Measurements from ENCODE around the gene MAML2. TPM values are rescaled to one million over a fixed set of nuclear protein-coding genes. Genes with fewer than 3 reads are reported as not detected.

The MAML2 gene
- total and polyA plus RNA-seq, 2 of the 13 experiments (the other 11 are each of a cell fraction or from before 2014, with no cell fraction given): 2.3 to 25.9 TPM

DNA sequence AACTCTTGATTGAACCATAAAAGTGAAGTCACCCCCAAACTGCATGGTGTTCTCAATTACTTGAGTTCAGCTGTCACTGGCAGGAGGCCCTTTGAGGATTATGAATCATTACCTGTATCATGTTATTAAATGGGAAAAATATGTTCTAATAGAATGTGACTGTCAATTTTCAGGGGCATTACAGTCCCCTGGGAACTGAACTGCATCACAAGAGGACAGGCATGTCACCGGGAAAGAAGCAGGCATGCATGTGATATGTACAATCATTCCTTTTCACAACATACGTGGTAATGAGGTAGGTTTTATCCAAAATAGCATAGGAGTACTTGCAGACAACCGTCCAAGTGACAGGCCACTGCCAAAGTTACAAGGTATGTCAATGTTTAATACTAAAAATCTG lies 165.8 kb downstream of the MAML2 start (continued):
- TF ChIP-seq ZNF142 (CRISPR knock-in tag; IDR thresholded peaks at IDR 0.05) (no peak), ZNF747 (CRISPR knock-in tag; IDR thresholded peaks at IDR 0.05; ENCODE audit: borderline replicate concordance) (no peak), PHF5A (CRISPR knock-in tag; IDR thresholded peaks at IDR 0.05; ENCODE audit: low read depth, unreplicated experiment) (no peak), ZHX2 (IDR thresholded peaks at IDR 0.05; ENCODE audit: low read depth) (no peak), ZHX2 (CRISPR knock-in tag; IDR thresholded peaks at IDR 0.05; ENCODE audit: borderline replicate concordance) (no peak), ZNF441 (CRISPR knock-in tag; IDR thresholded peaks at IDR 0.05; ENCODE audit: borderline replicate concordance) (no peak), HMG20A (CRISPR knock-in tag; IDR thresholded peaks at IDR 0.05; ENCODE audit: borderline replicate concordance) (no peak), KAT2B (IDR thresholded peaks at IDR 0.05; ENCODE audit: borderline replicate concordance, low read depth, low read length) (no peak), HES4 (CRISPR knock-in tag; IDR thresholded peaks at IDR 0.05; ENCODE audit: borderline replicate concordance) (no peak), ZNF615 (CRISPR knock-in tag; IDR thresholded peaks at IDR 0.05; ENCODE audit: borderline replicate concordance) (no peak), POLR2G (IDR thresholded peaks at IDR 0.05; ENCODE audit: low read depth, low read length) (no peak), RBM39 (IDR thresholded peaks at IDR 0.05; ENCODE audit: low read depth, low read length, poor library complexity, severe bottlenecking) (no peak)
- TF ChIP-seq, protein P1, sequence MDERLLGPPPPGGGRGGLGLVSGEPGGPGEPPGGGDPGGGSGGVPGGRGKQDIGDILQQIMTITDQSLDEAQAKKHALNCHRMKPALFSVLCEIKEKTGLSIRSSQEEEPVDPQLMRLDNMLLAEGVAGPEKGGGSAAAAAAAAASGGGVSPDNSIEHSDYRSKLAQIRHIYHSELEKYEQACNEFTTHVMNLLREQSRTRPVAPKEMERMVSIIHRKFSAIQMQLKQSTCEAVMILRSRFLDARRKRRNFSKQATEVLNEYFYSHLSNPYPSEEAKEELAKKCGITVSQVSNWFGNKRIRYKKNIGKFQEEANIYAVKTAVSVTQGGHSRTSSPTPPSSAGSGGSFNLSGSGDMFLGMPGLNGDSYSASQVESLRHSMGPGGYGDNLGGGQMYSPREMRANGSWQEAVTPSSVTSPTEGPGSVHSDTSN (CRISPR knock-in tag; IDR thresholded peaks at IDR 0.05): no peak
